Brain microvascular endothelial cell (primary cell): ENCODE measurements around the gene GDNF.

Source experiments
- DNase-seq: peaks from one replicate; pipeline ENCODE4 v3.0.0-alpha.2; 2020
- H3K27ac ChIP-seq: fragments of 250-450 bp; sonication (Bioruptor Pico); 2 replicates; pipeline ENCODE4 v1.5.1; 2020; ENCODE audit warnings: mild to moderate bottlenecking, moderate library complexity
- H3K27me3 ChIP-seq: fragments of 250-450 bp; sonication (Bioruptor Pico); replicated peaks from 2 replicates; pipeline ENCODE4 v1.5.1; 2020; ENCODE audit warnings: mild to moderate bottlenecking
- H3K36me3 ChIP-seq: fragments of 250-450 bp; sonication (Bioruptor Pico); replicated peaks from 2 replicates; pipeline ENCODE4 v1.5.1; 2020; ENCODE audit warnings: mild to moderate bottlenecking
- H3K4me3 ChIP-seq: 2 replicates; pipeline ENCODE4 v1.5.1; 2011; ENCODE audit warnings: low read depth, mild to moderate bottlenecking, control low read depth, low read length, moderate library complexity
- CTCF ChIP-seq: IDR thresholded peaks from 2 replicates; pipeline ENCODE4 v1.5.1; 2011; ENCODE audit warnings: low read depth, mild to moderate bottlenecking, moderate library complexity, low read length, control low read depth, inconsistent platforms; ENCODE audit errors: missing control alignments
- in situ Hi-C: cut with HindIII; loops from 2 replicates; pipeline ENCODE4 v1.10.0; 2017; ENCODE audit warnings: low sequenced_read_pairs, low pct_ligation_motif_present

Gene GDNF

GRCh38 chr5:37773809-37774208, 66.0 kb downstream of the GDNF start:
- H3K27me3 ChIP-seq, result no peaks in the 10 kb centered on the region
- no peak overlapping the region for H3K4me3 ChIP-seq
- H3K36me3 ChIP-seq, result no peaks in the 10 kb centered on the region
- DNase-seq, result no peak
- TF ChIP-seq CTCF, result no peak
- in situ Hi-C loops, result no loop called here
- H3K27ac ChIP-seq, result peak overlapping the region; percentile 99

GRCh38 chr5:37772255-37772654, 67.6 kb downstream of the GDNF start:
- DNase-seq, result no peak
- H3K27me3 ChIP-seq, result no peaks in the 10 kb centered on the region
- in situ Hi-C loops, result no loop called here
- H3K27ac ChIP-seq, result peak overlapping the region; percentile 99
- no peak overlapping the region for H3K4me3 ChIP-seq
- H3K36me3 ChIP-seq, result no peaks in the 10 kb centered on the region
- TF ChIP-seq CTCF, result no peak

GRCh38 chr5:37771731-37772130, 68.1 kb downstream of the GDNF start:
- in situ Hi-C loops, result no loop called here

GRCh38 chr5:37771203-37771611, 68.6 kb downstream of the GDNF start:
- Histone ChIP-seq H3K27ac (peak overlapping the region; percentile 99), H3K4me3 (no peak overlapping the region), H3K36me3 (no peaks in the 10 kb centered on the region), H3K27me3 (no peaks in the 10 kb centered on the region)
- in situ Hi-C loops, result no loop called here
- DNase-seq, result no peak
- TF ChIP-seq CTCF, result no peak

More at GRCh38 chr5:37771731-37772130, 68.1 kb downstream of the GDNF start:
- peak; percentile 98 for DNase-seq
- H3K36me3 ChIP-seq, result no peaks in the 10 kb centered on the region
- no peak for TF ChIP-seq CTCF
- no peak overlapping the region for H3K4me3 ChIP-seq
- peak overlapping the region; percentile 99 for H3K27ac ChIP-seq
- H3K27me3 ChIP-seq, result no peaks in the 10 kb centered on the region

GRCh38 chr5:37770786-37771185, 69.1 kb downstream of the GDNF start:
- DNase-seq, result no peak
- TF ChIP-seq CTCF, result no peak
- peak overlapping the region; percentile 99 for H3K27ac ChIP-seq

GRCh38 chr5:37769840-37770239, 70.0 kb downstream of the GDNF start:
- Histone ChIP-seq H3K4me3 (no peak overlapping the region), H3K36me3 (no peaks in the 10 kb centered on the region), H3K27me3 (no peaks in the 10 kb centered on the region), H3K27ac (no peak overlapping the region)
- TF ChIP-seq CTCF, result no peak
- DNase-seq, result no peak
- in situ Hi-C loops, result no loop called here

More at GRCh38 chr5:37770786-37771185, 69.1 kb downstream of the GDNF start:
- H3K4me3 ChIP-seq, result no peak overlapping the region
- H3K27me3 ChIP-seq, result no peaks in the 10 kb centered on the region
- in situ Hi-C loops, result no loop called here
- no peaks in the 10 kb centered on the region for H3K36me3 ChIP-seq
